ENCODE results near the gene CYTL1.

- TF ChIP-seq POLR2A (IDR thresholded peaks at IDR 0.05) (no peak), POLR2AphosphoS5 (IDR thresholded peaks at IDR 0.05) (no peak), CTCF (IDR thresholded peaks at IDR 0.05) (no peak), EP300 (IDR thresholded peaks at IDR 0.05) (no peak)
These were observed 30.1 kb downstream of the CYTL1 start for GRCh38 chr4:4989083-4989622.
